HCT116 (cell line): ENCODE measurements around the gene TNFSF10. TPM values are rescaled to one million over a fixed set of nuclear protein-coding genes. Genes with fewer than 3 reads are reported as not detected.

ENCODE experiments used
- ATAC-seq: fragments of 200-7000 bp; cut with Tn5 transposase; 2 replicates; pipeline ENCODE4 v1.9.1; 2020; ENCODE audit warnings: mild to moderate bottlenecking, moderate library complexity
- BruUV-seq: library from RNA; stranded (reverse); fragments of 400-500 nt; replicated peaks from 2 replicates; lab custom pipeline; 2021; lab: Mats Ljungman, UMichigan
- CTCF ChIA-PET: fragments of 300-600 bp; sonication (Branson Sonifier 250); formaldehyde crosslinking; loops from one replicate; lab custom pipeline; 2021; ENCODE audit warnings: antibody characterized with exemption; lab: Charles Lee
- POLR2A ChIA-PET: fragments of 300-600, 350-600 bp; sonication (Branson Sonifier 250); formaldehyde crosslinking; loops from one replicate; lab custom pipeline; 2021; ENCODE audit warnings: antibody characterized with exemption; lab: Charles Lee
- RAD21 ChIA-PET, 2 experiments: fragments of 300-600 bp; sonication (Branson Sonifier 250); formaldehyde crosslinking; loops; one replicate each; lab custom pipeline; 2023; ENCODE audit warnings: low total read pairs in 2 of 2; ENCODE audit not compliant: uncharacterized antibody in 2 of 2, unreplicated experiment in 2 of 2, low non-redundant PET in 1 of 2; lab: Charles Lee
- DNase-seq: peaks from one replicate; pipeline ENCODE4 v3.0.0-alpha.2; 2010; ENCODE audit warnings: low read depth, low spot score
- H2AFZ ChIP-seq: fragments of 200-600 bp; shearing (Covaris generic), sonication (generic); 2 replicates; pipeline ENCODE4 v1.6.1; 2017; ENCODE audit warnings: low read depth, mixed run types, mixed read lengths, antibody characterized with exemption, low read length; ENCODE audit not compliant: poor library complexity, severe bottlenecking
- H3K27ac ChIP-seq: 2 replicates; pipeline ENCODE4 v1.5.1; 2012; ENCODE audit warnings: low read depth, low read length
- H3K27me3 ChIP-seq: fragments of 200-600 bp; sonication (generic); 2 replicates; pipeline ENCODE4 v1.6.1; 2016; ENCODE audit warnings: mixed run types, low read length, mixed read lengths; ENCODE audit not compliant: insufficient read depth
- H3K36me3 ChIP-seq, 2 experiments: fragments of 200-500 bp in 1 of 2; fragments of 200-600 bp in 1 of 2; sonication (Bioruptor generic) in 1 of 2; sonication (generic) in 1 of 2; 2 replicates each; pipeline versions ENCODE4 v1.5.1 to v1.6.1; 2014 to 2016; ENCODE audit warnings: low read length in 2 of 2, inconsistent platforms in 1 of 2, mixed read lengths in 1 of 2, mixed run types in 1 of 2; ENCODE audit not compliant: insufficient read depth in 2 of 2, control insufficient read depth in 1 of 2
- H3K4me1 ChIP-seq, 2 experiments: fragments of 200-600 bp in 1 of 2; sonication (generic) in 1 of 2; 2 replicates each; pipeline versions ENCODE4 v1.5.1 to v1.6.1; 2012 to 2017; ENCODE audit warnings: low read length in 2 of 2, inconsistent platforms in 1 of 2, mild to moderate bottlenecking in 1 of 2, mixed read lengths in 1 of 2, mixed run types in 1 of 2, moderate library complexity in 1 of 2; ENCODE audit not compliant: insufficient read depth in 2 of 2, control insufficient read depth in 1 of 2
- H3K4me2 ChIP-seq: fragments of 200-600 bp; sonication (generic); 2 replicates; pipeline ENCODE4 v1.6.1; 2017; ENCODE audit warnings: mixed run types, low read length, mixed read lengths
- H3K4me3 ChIP-seq, 2 experiments: fragments of 200-600 bp in 1 of 2; sonication (generic) in 1 of 2; replicated peaks in 1 of 2; 2 replicates each; pipeline ENCODE4 v1.5.1; 2011 to 2016; ENCODE audit warnings: low read length in 2 of 2, control low read depth in 1 of 2, low read depth in 1 of 2, mild to moderate bottlenecking in 1 of 2, mixed read lengths in 1 of 2, mixed run types in 1 of 2
- H3K79me2 ChIP-seq: fragments of 200-600 bp; sonication (generic); 2 replicates; pipeline ENCODE4 v1.6.1; 2017; ENCODE audit warnings: mild to moderate bottlenecking, mixed run types, low read length, moderate library complexity, mixed read lengths; ENCODE audit not compliant: insufficient read depth
- H3K9ac ChIP-seq: fragments of 200-600 bp; sonication (generic); 2 replicates; pipeline ENCODE4 v1.6.1; 2016; ENCODE audit warnings: low read length, mixed read lengths
- H3K9me2 ChIP-seq: fragments of 200-600 bp; sonication (generic), shearing (Covaris generic); 2 replicates; pipeline ENCODE4 v1.6.1; 2017; ENCODE audit warnings: mixed run types, mild to moderate bottlenecking, moderate library complexity; ENCODE audit not compliant: insufficient read depth
- H3K9me3 ChIP-seq, 2 experiments: fragments of 200-500 bp in 1 of 2; fragments of 200-600 bp in 1 of 2; sonication (Bioruptor generic) in 1 of 2; sonication (generic) in 1 of 2; 2 replicates each; pipeline ENCODE4 v1.6.1; 2014 to 2017; ENCODE audit warnings: low read length in 2 of 2, mixed read lengths in 2 of 2, inconsistent platforms in 1 of 2, low read depth in 1 of 2, mild to moderate bottlenecking in 1 of 2, mixed run types in 1 of 2, moderate library complexity in 1 of 2; ENCODE audit not compliant: control insufficient read depth in 1 of 2, insufficient read depth in 1 of 2
- H4K20me1 ChIP-seq: fragments of 200-600 bp; sonication (generic), shearing (Covaris generic); 2 replicates; pipeline ENCODE4 v1.6.1; 2017; ENCODE audit warnings: mixed run types, mild to moderate bottlenecking, moderate library complexity; ENCODE audit not compliant: insufficient read depth
- CBX3 ChIP-seq: IDR thresholded peaks from 2 replicates; pipeline ENCODE4 v1.6.1; 2012; ENCODE audit warnings: low read depth
- EZH2 ChIP-seq: fragments of 200-600 bp; sonication (generic); IDR thresholded peaks from 2 replicates; pipeline ENCODE4 v1.6.1; 2017; ENCODE audit warnings: antibody characterized with exemption, mixed run types
- EZH2phosphoT487 ChIP-seq: fragments of 200-600 bp; IDR thresholded peaks from 2 replicates; pipeline ENCODE4 v1.6.1; 2018; ENCODE audit warnings: antibody characterized with exemption, borderline replicate concordance
- FOSL1 ChIP-seq: IDR thresholded peaks from 2 replicates; pipeline ENCODE4 v1.6.1; 2012; ENCODE audit warnings: low read depth
- JUND ChIP-seq: IDR thresholded peaks from 2 replicates; pipeline ENCODE4 v1.6.1; 2012
- MAX ChIP-seq: IDR thresholded peaks from 2 replicates; pipeline ENCODE4 v1.6.1; 2012
- RAD21 ChIP-seq: IDR thresholded peaks from 2 replicates; pipeline ENCODE4 v1.6.1; 2012; ENCODE audit warnings: low read depth, mild to moderate bottlenecking
- REST ChIP-seq: IDR thresholded peaks from 2 replicates; pipeline ENCODE4 v1.6.1; 2012; ENCODE audit warnings: low read depth
- SP1 ChIP-seq: IDR thresholded peaks from 2 replicates; pipeline ENCODE4 v1.6.1; 2012; ENCODE audit warnings: low read depth
- SRF ChIP-seq: IDR thresholded peaks from 2 replicates; pipeline ENCODE4 v1.6.1; 2012; ENCODE audit warnings: low read depth
- TCF7L2 ChIP-seq: IDR thresholded peaks from 2 replicates; pipeline ENCODE4 v1.7.0; 2011; ENCODE audit warnings: borderline replicate concordance, inconsistent platforms; ENCODE audit not compliant: insufficient read depth, insufficient read length; ENCODE audit errors: extremely low read depth
- YY1 ChIP-seq: IDR thresholded peaks from 2 replicates; pipeline ENCODE4 v1.6.1; 2011; ENCODE audit warnings: low read length, low read depth, moderate library complexity, mild to moderate bottlenecking; ENCODE audit not compliant: insufficient replicate concordance; ENCODE audit errors: extremely low read depth
- ZBTB33 ChIP-seq: IDR thresholded peaks from 2 replicates; pipeline ENCODE4 v1.6.1; 2011; ENCODE audit warnings: mild to moderate bottlenecking, low read length, moderate library complexity; ENCODE audit not compliant: insufficient replicate concordance; ENCODE audit errors: extremely low read depth
- ZFX ChIP-seq: fragments of 450-650 bp; IDR thresholded peaks from 2 replicates; pipeline ENCODE4 v1.6.1; 2017
- ZNF274 ChIP-seq: fragments of 200-500 bp; sonication (Bioruptor generic); IDR thresholded peaks from 2 replicates; pipeline ENCODE4 v1.6.1; 2014; ENCODE audit warnings: mild to moderate bottlenecking, low read depth, low read length, inconsistent platforms
- intact Hi-C: fragments of 100-400 bp; cut with micrococcal nuclease; formaldehyde crosslinking; loops from 2 replicates; pipeline ENCODE4 v1.10.0; 2022
- total RNA-seq: library from RNA; stranded (reverse); gene quantifications from one replicate; pipeline ENCODE4 v1.2.1, GENCODE V29; 2021; ENCODE audit not compliant: unreplicated experiment

TNFSF10 gene
- total RNA-seq, 1 experiment from 2014 or later, result 0.20 TPM

- RAD21 ChIA-PET, result no interaction called here
- POLR2A ChIA-PET, result interaction anchor here (0.9 to 1.3 kb wide), 2 partner anchors 11 to 32 kb away, joined by 3 read pairs; no protein-coding TSS in a partner anchor
- Histone ChIP-seq H3K4me3 (no peak overlapping the region), H3K79me2 (no peaks in the 10 kb centered on the region), H3K4me2 (peak overlapping the region; percentile 59; the same call in 1 of the 2 replicates), H4K20me1 (no peaks in the 10 kb centered on the region), H2AFZ (peak overlapping the region; percentile 10), H3K9me2 (no peaks in the 10 kb centered on the region), H3K36me3 (no peaks in the 10 kb centered on the region), H3K27me3 (no peaks in the 10 kb centered on the region), H3K9ac (no peak overlapping the region), H3K9me3 (no peaks in the 10 kb centered on the region), H3K4me1 (peaks cover 29% of the 10 kb centered on the region in 2 experiments), H3K27ac (peak overlapping the region; percentile 50; the same call in 1 of the 2 replicates)
- ATAC-seq, result no peak
- no TSS peak for BruUV-seq
- CTCF ChIA-PET, result interaction anchor here (1.6 to 2.6 kb wide), 2 partner anchors 54 to 210 kb away, joined by 3 to 10 read pairs; no protein-coding TSS in a partner anchor
- TF ChIP-seq TCF7L2 (no peak), FOSL1 (no peak)
- DNase-seq, result no peak
- intact Hi-C loops, result no loop called here
These were observed 18.8 kb upstream of the TNFSF10 start for GRCh38 chr3:172541945-172542488.

GRCh38 chr3:172540049-172540448 lies 16.8 kb upstream of the TNFSF10 start:
- Histone ChIP-seq H3K9me2 (no peaks in the 10 kb centered on the region), H2AFZ (no peak overlapping the region), H3K27ac (no peak overlapping the region), H3K36me3 (no peaks in the 10 kb centered on the region), H3K9ac (no peak overlapping the region), H3K4me2 (no peak overlapping the region), H3K27me3 (no peaks in the 10 kb centered on the region), H3K9me3 (no peaks in the 10 kb centered on the region), H4K20me1 (no peaks in the 10 kb centered on the region), H3K79me2 (no peaks in the 10 kb centered on the region), H3K4me3 (no peak overlapping the region), H3K4me1 (peaks cover 17 to 18% of the 10 kb centered on the region in 2 experiments)
- CTCF ChIA-PET, result interaction anchor here (2.6 kb wide), 1 partner anchor 56 kb away, joined by 10 read pairs; no protein-coding TSS in a partner anchor
- no TSS peak for BruUV-seq
- intact Hi-C loops, result no loop called here
- POLR2A ChIA-PET, result no interaction called here
- no peak for DNase-seq
- no peak for ATAC-seq
- RAD21 ChIA-PET, result no interaction called here
- no peak for TF ChIP-seq SRF
- TF ChIP-seq EZH2phosphoT487, result no peak
- TF ChIP-seq RAD21, result no peak
- no peak for TF ChIP-seq ZBTB33
- no peak for TF ChIP-seq JUND
- no peak for TF ChIP-seq MAX
- TF ChIP-seq REST, result no peak
- TF ChIP-seq SP1, result no peak
- no peak for TF ChIP-seq EZH2
- no peak for TF ChIP-seq CBX3
- no peak for TF ChIP-seq YY1
- TF ChIP-seq ZFX, result no peak
- TF ChIP-seq ZNF274, result no peak
- TF ChIP-seq FOSL1, result no peak
